HCT116 (cell line): ENCODE measurements around the gene TREML1.

Source experiments
- CEBPB ChIP-seq: IDR thresholded peaks from 2 replicates; pipeline ENCODE4 v1.6.1; 2012; ENCODE audit warnings: low read depth
- EGR1 ChIP-seq: IDR thresholded peaks from 2 replicates; pipeline ENCODE4 v1.6.1; 2012; ENCODE audit warnings: low read depth
- EZH2 ChIP-seq: fragments of 200-600 bp; sonication (generic); IDR thresholded peaks from 2 replicates; pipeline ENCODE4 v1.6.1; 2017; ENCODE audit warnings: antibody characterized with exemption, mixed run types
- POLR2A ChIP-seq: IDR thresholded peaks from 2 replicates; pipeline ENCODE4 v1.7.0; 2011; ENCODE audit warnings: borderline replicate concordance; ENCODE audit not compliant: insufficient read depth, insufficient read length; ENCODE audit errors: extremely low read depth
- POLR2AphosphoS5 ChIP-seq: IDR thresholded peaks from 2 replicates; pipeline ENCODE4 v1.6.1; 2011; ENCODE audit warnings: mild to moderate bottlenecking, low read depth, low read length, moderate library complexity
- RAD21 ChIP-seq: IDR thresholded peaks from 2 replicates; pipeline ENCODE4 v1.6.1; 2012; ENCODE audit warnings: low read depth, mild to moderate bottlenecking
- SIN3A ChIP-seq: IDR thresholded peaks from 2 replicates; pipeline ENCODE4 v1.6.1; 2012; ENCODE audit warnings: low read depth
- YY1 ChIP-seq: IDR thresholded peaks from 2 replicates; pipeline ENCODE4 v1.6.1; 2011; ENCODE audit warnings: low read length, low read depth, moderate library complexity, mild to moderate bottlenecking; ENCODE audit not compliant: insufficient replicate concordance; ENCODE audit errors: extremely low read depth
- ZNF274 ChIP-seq: fragments of 200-500 bp; sonication (Bioruptor generic); IDR thresholded peaks from 2 replicates; pipeline ENCODE4 v1.6.1; 2014; ENCODE audit warnings: mild to moderate bottlenecking, low read depth, low read length, inconsistent platforms
- TF ChIP-seq, protein P1 (sequence below): IDR thresholded peaks from 2 replicates; pipeline ENCODE4 v1.6.1; 2012
- TF ChIP-seq, protein P2 (sequence below), 3 experiments: fragments of 200-600 bp in 1 of 3; sonication (generic) in 1 of 3; IDR thresholded peaks in 2 of 3; conservative IDR thresholded peaks in 1 of 3; 2 replicates each; pipeline ENCODE4 v1.5.1; 2012 to 2017; ENCODE audit warnings: low read depth in 2 of 3, low read length in 2 of 3, antibody characterized with exemption in 1 of 3, borderline replicate concordance in 1 of 3, control low read depth in 1 of 3, mild to moderate bottlenecking in 1 of 3, mixed read lengths in 1 of 3, mixed run types in 1 of 3, moderate library complexity in 1 of 3; ENCODE audit not compliant: insufficient read depth in 1 of 3
- TF ChIP-seq, protein P3 (sequence below): IDR thresholded peaks from 2 replicates; pipeline ENCODE4 v1.6.1; 2012; ENCODE audit warnings: low read depth
- TF ChIP-seq, protein P4 (sequence below): IDR thresholded peaks from 2 replicates; pipeline ENCODE4 v1.6.1; 2011; ENCODE audit warnings: mild to moderate bottlenecking, low read length, moderate library complexity; ENCODE audit not compliant: insufficient replicate concordance; ENCODE audit errors: extremely low read depth
- TF ChIP-seq, protein P5 (sequence below): IDR thresholded peaks from 2 replicates; pipeline ENCODE4 v1.6.1; 2012

DNA sequence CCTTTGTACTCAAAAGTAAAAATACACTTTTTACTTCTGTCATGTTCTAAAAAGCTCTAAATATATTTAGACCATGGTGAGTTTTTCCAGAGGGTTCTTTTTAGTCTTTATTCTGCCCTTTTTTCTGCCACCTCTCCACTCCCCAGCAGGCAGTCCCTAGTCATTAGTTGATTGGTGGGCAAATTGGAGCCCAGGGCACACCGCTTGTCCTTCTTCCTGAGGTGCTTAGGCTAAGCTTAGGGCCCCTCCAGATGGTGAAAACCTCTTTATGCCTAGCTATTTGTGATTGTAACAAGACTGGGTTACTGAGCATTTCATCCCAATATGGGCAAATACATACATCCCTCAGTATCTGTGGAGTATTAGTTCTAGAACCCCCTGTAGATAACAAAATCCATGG lies 6.2 kb downstream of the TREML1 start:
- TF ChIP-seq, protein P1, sequence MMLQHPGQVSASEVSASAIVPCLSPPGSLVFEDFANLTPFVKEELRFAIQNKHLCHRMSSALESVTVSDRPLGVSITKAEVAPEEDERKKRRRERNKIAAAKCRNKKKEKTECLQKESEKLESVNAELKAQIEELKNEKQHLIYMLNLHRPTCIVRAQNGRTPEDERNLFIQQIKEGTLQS, result no peak
- TF ChIP-seq, protein P2, sequence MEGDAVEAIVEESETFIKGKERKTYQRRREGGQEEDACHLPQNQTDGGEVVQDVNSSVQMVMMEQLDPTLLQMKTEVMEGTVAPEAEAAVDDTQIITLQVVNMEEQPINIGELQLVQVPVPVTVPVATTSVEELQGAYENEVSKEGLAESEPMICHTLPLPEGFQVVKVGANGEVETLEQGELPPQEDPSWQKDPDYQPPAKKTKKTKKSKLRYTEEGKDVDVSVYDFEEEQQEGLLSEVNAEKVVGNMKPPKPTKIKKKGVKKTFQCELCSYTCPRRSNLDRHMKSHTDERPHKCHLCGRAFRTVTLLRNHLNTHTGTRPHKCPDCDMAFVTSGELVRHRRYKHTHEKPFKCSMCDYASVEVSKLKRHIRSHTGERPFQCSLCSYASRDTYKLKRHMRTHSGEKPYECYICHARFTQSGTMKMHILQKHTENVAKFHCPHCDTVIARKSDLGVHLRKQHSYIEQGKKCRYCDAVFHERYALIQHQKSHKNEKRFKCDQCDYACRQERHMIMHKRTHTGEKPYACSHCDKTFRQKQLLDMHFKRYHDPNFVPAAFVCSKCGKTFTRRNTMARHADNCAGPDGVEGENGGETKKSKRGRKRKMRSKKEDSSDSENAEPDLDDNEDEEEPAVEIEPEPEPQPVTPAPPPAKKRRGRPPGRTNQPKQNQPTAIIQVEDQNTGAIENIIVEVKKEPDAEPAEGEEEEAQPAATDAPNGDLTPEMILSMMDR (IDR thresholded peaks at IDR 0.05 in 2 of 3, conservative IDR thresholded peaks at IDR 0.05 in 1 of 3; ENCODE audit: borderline replicate concordance in 1 of 3, insufficient read depth in 1 of 3, low read depth in 2 of 3, low read length in 2 of 3), result no peak
- TF ChIP-seq EZH2, result no peak
- TF ChIP-seq POLR2A, result no peak
- TF ChIP-seq POLR2AphosphoS5, result no peak
- TF ChIP-seq, protein P3, sequence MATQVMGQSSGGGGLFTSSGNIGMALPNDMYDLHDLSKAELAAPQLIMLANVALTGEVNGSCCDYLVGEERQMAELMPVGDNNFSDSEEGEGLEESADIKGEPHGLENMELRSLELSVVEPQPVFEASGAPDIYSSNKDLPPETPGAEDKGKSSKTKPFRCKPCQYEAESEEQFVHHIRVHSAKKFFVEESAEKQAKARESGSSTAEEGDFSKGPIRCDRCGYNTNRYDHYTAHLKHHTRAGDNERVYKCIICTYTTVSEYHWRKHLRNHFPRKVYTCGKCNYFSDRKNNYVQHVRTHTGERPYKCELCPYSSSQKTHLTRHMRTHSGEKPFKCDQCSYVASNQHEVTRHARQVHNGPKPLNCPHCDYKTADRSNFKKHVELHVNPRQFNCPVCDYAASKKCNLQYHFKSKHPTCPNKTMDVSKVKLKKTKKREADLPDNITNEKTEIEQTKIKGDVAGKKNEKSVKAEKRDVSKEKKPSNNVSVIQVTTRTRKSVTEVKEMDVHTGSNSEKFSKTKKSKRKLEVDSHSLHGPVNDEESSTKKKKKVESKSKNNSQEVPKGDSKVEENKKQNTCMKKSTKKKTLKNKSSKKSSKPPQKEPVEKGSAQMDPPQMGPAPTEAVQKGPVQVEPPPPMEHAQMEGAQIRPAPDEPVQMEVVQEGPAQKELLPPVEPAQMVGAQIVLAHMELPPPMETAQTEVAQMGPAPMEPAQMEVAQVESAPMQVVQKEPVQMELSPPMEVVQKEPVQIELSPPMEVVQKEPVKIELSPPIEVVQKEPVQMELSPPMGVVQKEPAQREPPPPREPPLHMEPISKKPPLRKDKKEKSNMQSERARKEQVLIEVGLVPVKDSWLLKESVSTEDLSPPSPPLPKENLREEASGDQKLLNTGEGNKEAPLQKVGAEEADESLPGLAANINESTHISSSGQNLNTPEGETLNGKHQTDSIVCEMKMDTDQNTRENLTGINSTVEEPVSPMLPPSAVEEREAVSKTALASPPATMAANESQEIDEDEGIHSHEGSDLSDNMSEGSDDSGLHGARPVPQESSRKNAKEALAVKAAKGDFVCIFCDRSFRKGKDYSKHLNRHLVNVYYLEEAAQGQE, result no peak
- TF ChIP-seq YY1, result no peak
- no peak for TF ChIP-seq ZNF274
- TF ChIP-seq CEBPB, result no peak
- TF ChIP-seq, protein P4, sequence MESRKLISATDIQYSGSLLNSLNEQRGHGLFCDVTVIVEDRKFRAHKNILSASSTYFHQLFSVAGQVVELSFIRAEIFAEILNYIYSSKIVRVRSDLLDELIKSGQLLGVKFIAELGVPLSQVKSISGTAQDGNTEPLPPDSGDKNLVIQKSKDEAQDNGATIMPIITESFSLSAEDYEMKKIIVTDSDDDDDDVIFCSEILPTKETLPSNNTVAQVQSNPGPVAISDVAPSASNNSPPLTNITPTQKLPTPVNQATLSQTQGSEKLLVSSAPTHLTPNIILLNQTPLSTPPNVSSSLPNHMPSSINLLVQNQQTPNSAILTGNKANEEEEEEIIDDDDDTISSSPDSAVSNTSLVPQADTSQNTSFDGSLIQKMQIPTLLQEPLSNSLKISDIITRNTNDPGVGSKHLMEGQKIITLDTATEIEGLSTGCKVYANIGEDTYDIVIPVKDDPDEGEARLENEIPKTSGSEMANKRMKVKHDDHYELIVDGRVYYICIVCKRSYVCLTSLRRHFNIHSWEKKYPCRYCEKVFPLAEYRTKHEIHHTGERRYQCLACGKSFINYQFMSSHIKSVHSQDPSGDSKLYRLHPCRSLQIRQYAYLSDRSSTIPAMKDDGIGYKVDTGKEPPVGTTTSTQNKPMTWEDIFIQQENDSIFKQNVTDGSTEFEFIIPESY, result no peak
- no peak for TF ChIP-seq EGR1
- TF ChIP-seq RAD21, result no peak
- TF ChIP-seq SIN3A, result no peak
- TF ChIP-seq, protein P5, sequence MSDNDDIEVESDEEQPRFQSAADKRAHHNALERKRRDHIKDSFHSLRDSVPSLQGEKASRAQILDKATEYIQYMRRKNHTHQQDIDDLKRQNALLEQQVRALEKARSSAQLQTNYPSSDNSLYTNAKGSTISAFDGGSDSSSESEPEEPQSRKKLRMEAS, result no peak
